Right forelimb (tissue), 1 donor: ENCODE data around the gene USP17L30.
"Not testable (repeated sequence)": the region's sequence is repeated elsewhere in the genome, so short reads cannot be mapped to it uniquely, and the experiment has no call there.

Experiments
- DNase-seq: peaks from one replicate; pipeline ENCODE4 v3.0.0-alpha.2; 2018

The USP17L30 gene, protein sequence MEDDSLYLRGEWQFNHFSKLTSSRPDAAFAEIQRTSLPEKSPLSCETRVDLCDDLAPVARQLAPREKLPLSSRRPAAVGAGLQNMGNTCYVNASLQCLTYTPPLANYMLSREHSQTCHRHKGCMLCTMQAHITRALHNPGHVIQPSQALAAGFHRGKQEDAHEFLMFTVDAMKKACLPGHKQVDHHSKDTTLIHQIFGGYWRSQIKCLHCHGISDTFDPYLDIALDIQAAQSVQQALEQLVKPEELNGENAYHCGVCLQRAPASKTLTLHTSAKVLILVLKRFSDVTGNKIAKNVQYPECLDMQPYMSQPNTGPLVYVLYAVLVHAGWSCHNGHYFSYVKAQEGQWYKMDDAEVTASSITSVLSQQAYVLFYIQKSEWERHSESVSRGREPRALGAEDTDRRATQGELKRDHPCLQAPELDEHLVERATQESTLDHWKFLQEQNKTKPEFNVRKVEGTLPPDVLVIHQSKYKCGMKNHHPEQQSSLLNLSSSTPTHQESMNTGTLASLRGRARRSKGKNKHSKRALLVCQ

DNA sequence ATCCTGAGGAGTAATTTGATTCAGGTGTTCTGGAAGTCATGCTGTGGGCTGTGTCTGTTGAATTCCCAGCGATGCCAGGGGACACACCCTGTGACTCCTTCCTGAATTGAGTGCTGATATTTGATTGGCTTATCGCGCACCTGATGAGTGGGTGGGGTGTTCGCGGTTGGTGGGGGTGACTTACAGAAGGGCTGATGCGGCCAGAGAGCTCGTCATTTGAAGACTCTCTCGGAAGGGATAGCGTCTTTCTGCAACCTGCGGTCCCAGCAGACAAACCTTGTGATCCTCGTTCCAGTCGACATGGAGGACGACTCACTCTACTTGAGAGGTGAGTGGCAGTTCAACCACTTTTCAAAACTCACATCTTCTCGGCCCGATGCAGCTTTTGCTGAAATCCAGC, at the start of gene USP17L30:
USP17L30 (plus strand) TSS at position 301 of the 400 bp plus-strand sequence; CDS start at position 301, 0 bp downstream.
- not testable (repeated sequence) for DNase-seq

GRCh38 chr4:9324191-9324590, 38.7 kb upstream of the USP17L30 start:
- not testable (repeated sequence) for DNase-seq

DNA sequence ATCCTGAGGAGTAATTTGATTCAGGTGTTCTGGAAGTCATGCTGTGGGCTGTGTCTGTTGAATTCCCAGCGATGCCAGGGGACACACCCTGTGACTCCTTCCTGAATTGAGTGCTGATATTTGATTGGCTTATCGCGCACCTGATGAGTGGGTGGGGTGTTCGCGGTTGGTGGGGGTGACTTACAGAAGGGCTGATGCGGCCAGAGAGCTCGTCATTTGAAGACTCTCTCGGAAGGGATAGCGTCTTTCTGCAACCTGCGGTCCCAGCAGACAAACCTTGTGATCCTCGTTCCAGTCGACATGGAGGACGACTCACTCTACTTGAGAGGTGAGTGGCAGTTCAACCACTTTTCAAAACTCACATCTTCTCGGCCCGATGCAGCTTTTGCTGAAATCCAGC, 38.1 kb upstream of the USP17L30 start, which contains the start of gene USP17L24:
USP17L24 (plus strand) TSS at position 301 of the 400 bp plus-strand sequence; CDS start at position 301, 0 bp downstream.
- DNase-seq: not testable (repeated sequence)

DNA sequence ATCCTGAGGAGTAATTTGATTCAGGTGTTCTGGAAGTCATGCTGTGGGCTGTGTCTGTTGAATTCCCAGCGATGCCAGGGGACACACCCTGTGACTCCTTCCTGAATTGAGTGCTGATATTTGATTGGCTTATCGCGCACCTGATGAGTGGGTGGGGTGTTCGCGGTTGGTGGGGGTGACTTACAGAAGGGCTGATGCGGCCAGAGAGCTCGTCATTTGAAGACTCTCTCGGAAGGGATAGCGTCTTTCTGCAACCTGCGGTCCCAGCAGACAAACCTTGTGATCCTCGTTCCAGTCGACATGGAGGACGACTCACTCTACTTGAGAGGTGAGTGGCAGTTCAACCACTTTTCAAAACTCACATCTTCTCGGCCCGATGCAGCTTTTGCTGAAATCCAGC, 33.3 kb upstream of the USP17L30 start, which contains the start of gene USP17L25:
USP17L25 (plus strand) TSS at position 301 of the 400 bp plus-strand sequence; CDS start at position 301, 0 bp downstream.
- DNase-seq: not testable (repeated sequence)

GRCh38 chr4:9334358-9334757, 28.6 kb upstream of the USP17L30 start, which contains the start of gene USP17L26:
Gene USP17L26 (plus strand): TSS chr4:9334658. CDS start chr4:9334658, 0 bp downstream.
- not testable (repeated sequence) for DNase-seq

GRCh38 chr4:9339103-9339502, 23.8 kb upstream of the USP17L30 start, which contains the start of gene USP17L5:
Gene USP17L5 (plus strand): TSS chr4:9339403. CDS start chr4:9339403, 0 bp downstream.
- not testable (repeated sequence) for DNase-seq

GRCh38 chr4:9343848-9344247, 19.1 kb upstream of the USP17L30 start, which contains the start of gene USP17L27:
Gene USP17L27 (plus strand): TSS chr4:9344148. CDS start chr4:9344148, 0 bp downstream.
- not testable (repeated sequence) for DNase-seq

DNA sequence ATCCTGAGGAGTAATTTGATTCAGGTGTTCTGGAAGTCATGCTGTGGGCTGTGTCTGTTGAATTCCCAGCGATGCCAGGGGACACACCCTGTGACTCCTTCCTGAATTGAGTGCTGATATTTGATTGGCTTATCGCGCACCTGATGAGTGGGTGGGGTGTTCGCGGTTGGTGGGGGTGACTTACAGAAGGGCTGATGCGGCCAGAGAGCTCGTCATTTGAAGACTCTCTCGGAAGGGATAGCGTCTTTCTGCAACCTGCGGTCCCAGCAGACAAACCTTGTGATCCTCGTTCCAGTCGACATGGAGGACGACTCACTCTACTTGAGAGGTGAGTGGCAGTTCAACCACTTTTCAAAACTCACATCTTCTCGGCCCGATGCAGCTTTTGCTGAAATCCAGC, 14.3 kb upstream of the USP17L30 start, which contains the start of gene USP17L28:
USP17L28 (plus strand) TSS at position 301 of the 400 bp plus-strand sequence; CDS start at position 301, 0 bp downstream.
- not testable (repeated sequence) for DNase-seq

- DNase-seq: not testable (repeated sequence)
These were observed 12.1 kb upstream of the USP17L30 start for GRCh38 chr4:9350866-9351265.

- not testable (repeated sequence) for DNase-seq
These were observed 9.6 kb upstream of the USP17L30 start, which contains the start of gene USP17L29 for GRCh38 chr4:9353338-9353737. Gene USP17L29 (plus strand): TSS chr4:9353638. CDS start chr4:9353638, 0 bp downstream.

- not testable (repeated sequence) for DNase-seq
These were observed 17.0 kb downstream of the USP17L30 start for GRCh38 chr4:9379881-9380280.

- peak; percentile 65 for DNase-seq
These were observed 18.1 kb downstream of the USP17L30 start for GRCh38 chr4:9381012-9381534.

GRCh38 chr4:9384126-9384525, 21.2 kb downstream of the USP17L30 start:
- DNase-seq: no peak

DNA sequence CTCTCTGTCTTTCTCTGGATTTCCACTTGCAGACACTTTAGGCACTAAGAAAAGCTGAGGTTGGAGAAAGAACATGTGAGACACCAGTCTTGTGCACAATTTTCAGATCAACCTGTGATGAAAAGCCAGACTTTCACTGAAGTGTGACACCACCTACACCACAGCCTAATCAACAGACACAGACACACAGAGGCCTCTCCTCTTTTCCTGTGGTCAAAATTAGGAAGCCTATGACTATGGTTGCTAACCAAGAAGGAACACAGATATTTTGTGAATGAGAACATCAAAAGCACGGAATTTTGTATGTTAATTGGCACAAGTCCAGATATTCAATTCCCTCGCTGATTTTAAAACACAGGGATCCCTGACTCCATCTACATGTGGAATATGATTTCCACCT, 26.1 kb downstream of the USP17L30 start:
- DNase-seq: not testable (repeated sequence)

GRCh38 chr4:9405774-9406173, 42.8 kb downstream of the USP17L30 start:
- DNase-seq: not testable (repeated sequence)

DNA sequence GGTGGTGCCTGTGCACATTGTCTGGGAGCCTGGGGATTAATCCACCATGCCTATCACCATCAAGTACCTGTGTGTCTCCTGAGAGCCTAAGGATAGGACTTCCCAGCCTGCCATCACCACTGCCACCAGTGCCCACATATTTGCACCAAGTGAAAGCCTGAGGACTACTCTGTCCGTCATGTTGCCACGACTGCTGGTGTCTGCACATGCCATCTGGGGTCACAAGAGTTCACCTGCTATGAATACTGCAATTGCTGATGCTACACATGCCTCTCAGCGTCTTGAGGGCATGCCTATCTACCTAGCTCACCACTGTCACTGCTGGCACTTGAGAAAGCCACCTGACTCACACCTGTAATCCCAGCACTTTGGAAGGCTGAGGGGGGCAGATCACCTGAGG, 43.6 kb downstream of the USP17L30 start:
- not testable (repeated sequence) for DNase-seq

DNA sequence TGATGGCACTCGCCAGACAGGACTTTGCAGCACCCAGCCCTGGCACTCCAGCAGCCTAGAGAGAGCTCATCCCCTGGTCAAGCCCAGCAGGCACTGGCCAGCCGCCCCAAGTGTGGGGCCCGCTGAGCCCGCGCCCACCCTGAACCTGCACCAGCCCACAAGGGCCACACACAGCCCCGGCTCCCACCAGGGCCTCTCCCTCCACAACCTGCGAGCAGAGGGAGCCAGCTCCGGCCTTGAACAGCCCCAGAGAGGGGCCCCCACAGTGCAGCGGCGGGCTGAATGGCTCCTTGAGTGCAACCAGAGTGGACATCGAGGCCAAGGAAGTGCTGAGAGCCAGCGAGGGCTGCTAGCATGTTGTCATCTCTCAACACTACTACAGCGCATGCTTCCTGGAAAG, 46.9 kb downstream of the USP17L30 start:
- no peak for DNase-seq
